SHP77 treated with DMSO at 0.1 percent for 48 hours (cell line): ENCODE measurements around the gene PKD2.
"Not testable (repeated sequence)": the region's sequence is repeated elsewhere in the genome, so short reads cannot be mapped to it uniquely, and the experiment has no call there.

Experiments
- DNase-seq: peaks from one replicate; lab custom pipeline; 2025; lab: John Stamatoyannopoulos, UW

PKD2 gene

DNA sequence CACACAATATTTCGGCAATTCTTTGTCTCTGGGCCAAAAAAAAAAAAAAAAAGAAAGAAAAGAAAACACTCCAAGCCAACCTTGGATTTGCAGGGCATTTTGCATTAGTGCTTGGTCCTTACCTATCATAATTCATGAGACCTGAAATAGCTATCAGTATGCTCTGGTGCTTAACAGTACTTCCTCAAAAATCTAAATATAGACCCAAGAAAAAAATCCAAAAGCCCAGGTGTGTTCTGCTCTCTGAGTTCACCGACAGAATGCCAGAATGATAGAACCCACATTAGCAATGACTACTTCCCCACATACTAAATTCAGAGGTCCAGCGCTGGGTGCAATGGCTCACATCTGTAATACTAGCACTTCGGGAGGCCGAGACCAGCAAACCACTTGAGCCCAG is 108.2 kb downstream of the PKD2 start:
- DNase-seq: no peak

DNA sequence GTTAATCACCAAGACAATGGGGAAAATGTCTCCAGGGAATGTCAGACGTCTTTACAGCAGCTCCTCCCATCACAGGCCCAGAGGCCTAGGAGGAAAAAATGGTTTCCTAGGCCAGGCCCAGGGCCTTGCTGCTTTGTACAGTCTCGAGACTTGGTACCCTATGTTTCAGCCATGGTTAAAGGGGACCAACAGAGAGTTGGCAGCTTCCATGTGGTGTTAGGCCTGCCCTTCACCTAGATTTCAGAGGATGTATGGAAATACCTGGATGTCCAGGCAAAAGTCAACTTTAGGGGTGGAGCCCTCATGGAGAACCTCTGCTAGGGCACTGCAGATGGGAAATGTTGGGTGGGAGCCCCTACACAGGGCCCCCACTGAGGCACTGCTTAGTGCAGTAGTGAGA is 112.5 kb downstream of the PKD2 start:
- no peak for DNase-seq

DNA sequence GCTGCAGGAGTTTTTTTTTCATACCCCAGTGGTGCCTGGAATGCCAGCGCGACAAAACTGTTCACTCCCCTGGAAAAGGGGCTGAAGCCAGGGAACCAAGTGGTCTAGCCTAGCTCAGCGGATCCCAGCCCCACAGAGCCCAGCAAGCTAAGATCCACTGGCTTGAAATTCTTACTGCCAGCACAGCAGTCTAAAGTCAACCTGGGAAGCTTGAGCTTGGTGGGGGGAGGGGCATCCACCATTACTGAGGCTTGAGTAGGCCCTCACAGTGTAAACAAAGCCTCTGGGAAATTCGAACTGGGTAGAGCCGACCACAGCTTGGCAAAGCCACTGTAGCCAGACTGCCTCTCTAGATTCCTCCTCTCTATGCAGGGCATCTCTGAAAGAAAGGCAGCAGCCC is 114.8 kb downstream of the PKD2 start:
- DNase-seq: not testable (repeated sequence)
